DND-41 (cell line): ENCODE results near the gene RALGAPA2.

Source experiments
- CTCF ChIP-seq: IDR thresholded peaks from 2 replicates; pipeline ENCODE4 v1.5.1; 2012; ENCODE audit warnings: borderline replicate concordance, low read length, moderate library complexity, mild to moderate bottlenecking; ENCODE audit not compliant: poor library complexity, severe bottlenecking; ENCODE audit errors: extremely low read depth
- EZH2 ChIP-seq: IDR thresholded peaks from 3 replicates; pipeline ENCODE4 v1.6.1; 2012; ENCODE audit warnings: borderline replicate concordance, low read depth, mild to moderate bottlenecking, moderate library complexity, low read length, inconsistent platforms; ENCODE audit not compliant: severe bottlenecking

- no peak for TF ChIP-seq CTCF
- TF ChIP-seq EZH2: no peak
These were observed 270.0 kb downstream of the RALGAPA2 start for GRCh38 chr20:20442466-20442865.
